IPS DF 6.9 (cell line): ENCODE data around the gene H6PD.

Source experiments
- DNase-seq: peaks from one replicate; pipeline ENCODE4 v3.0.0-alpha.2; 2013; ENCODE audit warnings: low read depth, low spot score
- H3K27ac ChIP-seq: one replicate; pipeline ENCODE4 v1.5.1; 2013; ENCODE audit warnings: low read length, control low read depth
- H3K27me3 ChIP-seq: 2 replicates; pipeline ENCODE4 v1.6.1; 2013; ENCODE audit warnings: mild to moderate bottlenecking, low read length; ENCODE audit not compliant: control insufficient read depth, insufficient read depth
- H3K36me3 ChIP-seq: 2 replicates; pipeline ENCODE4 v1.6.1; 2013; ENCODE audit warnings: low read length; ENCODE audit not compliant: control insufficient read depth, insufficient read depth
- H3K4me1 ChIP-seq: 2 replicates; pipeline ENCODE4 v1.6.1; 2013; ENCODE audit warnings: low read length; ENCODE audit not compliant: control insufficient read depth, insufficient read depth
- H3K4me3 ChIP-seq: 2 replicates; pipeline ENCODE4 v1.5.1; 2013; ENCODE audit warnings: mild to moderate bottlenecking, low read length
- H3K9me3 ChIP-seq: 2 replicates; pipeline ENCODE4 v1.6.1; 2013; ENCODE audit warnings: low read length, inconsistent platforms; ENCODE audit not compliant: control insufficient read depth, insufficient read depth
- WGBS: extraction: QIAGEN DNeasy Blood & Tissue Kit; methylation state at CpG from one replicate; pipeline ENCODE4 v1.1.7; 2013; ENCODE audit warnings: mixed read lengths, missing lambda C conversion rate; ENCODE audit not compliant: insufficient read length, insufficient coverage; 5-methylcytosine and 5-hydroxymethylcytosine counted together

H6PD gene

GRCh38 chr1:9316080-9316444 is 81.5 kb downstream of the H6PD start:
- no peak for DNase-seq
- H3K27ac ChIP-seq: no peak overlapping the region

DNA sequence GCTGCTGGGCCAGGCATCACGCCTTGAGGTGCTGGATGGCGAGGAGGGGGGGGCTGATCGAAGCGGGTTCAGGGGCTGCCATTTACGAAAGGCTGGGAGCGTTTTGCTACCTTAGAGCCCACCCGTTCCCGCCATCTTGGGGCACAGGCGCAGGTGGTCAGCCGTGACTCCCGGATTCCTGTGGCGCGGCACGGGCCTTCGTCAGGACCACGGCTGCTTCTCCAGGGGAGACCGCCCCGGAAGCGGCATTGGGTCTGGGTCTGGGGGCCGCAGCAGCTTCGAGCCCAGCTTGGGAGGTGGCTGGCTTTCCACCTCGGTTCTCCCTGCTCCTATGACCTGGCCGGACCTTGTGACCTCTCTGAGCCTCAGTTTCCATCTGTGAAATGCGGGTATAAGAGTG is 81.9 kb downstream of the H6PD start:
- H3K27me3 ChIP-seq: no peaks in the 10 kb centered on the region
- no peak overlapping the region for H3K4me3 ChIP-seq
- H3K27ac ChIP-seq: no peak overlapping the region
- WGBS: no CpG with 5 or more reads among the region's 24 CpGs
- H3K36me3 ChIP-seq: no peaks in the 10 kb centered on the region
- peaks cover 18% of the 10 kb centered on the region for H3K4me1 ChIP-seq
- no peak for DNase-seq
- no peaks in the 10 kb centered on the region for H3K9me3 ChIP-seq

More at GRCh38 chr1:9316080-9316444, 81.5 kb downstream of the H6PD start:
- Histone ChIP-seq H3K4me3 (no peak overlapping the region), H3K36me3 (no peaks in the 10 kb centered on the region), H3K9me3 (no peaks in the 10 kb centered on the region), H3K27me3 (no peaks in the 10 kb centered on the region), H3K4me1 (peaks cover 15% of the 10 kb centered on the region)
- WGBS: no CpG with 5 or more reads among the region's 7 CpGs

DNA sequence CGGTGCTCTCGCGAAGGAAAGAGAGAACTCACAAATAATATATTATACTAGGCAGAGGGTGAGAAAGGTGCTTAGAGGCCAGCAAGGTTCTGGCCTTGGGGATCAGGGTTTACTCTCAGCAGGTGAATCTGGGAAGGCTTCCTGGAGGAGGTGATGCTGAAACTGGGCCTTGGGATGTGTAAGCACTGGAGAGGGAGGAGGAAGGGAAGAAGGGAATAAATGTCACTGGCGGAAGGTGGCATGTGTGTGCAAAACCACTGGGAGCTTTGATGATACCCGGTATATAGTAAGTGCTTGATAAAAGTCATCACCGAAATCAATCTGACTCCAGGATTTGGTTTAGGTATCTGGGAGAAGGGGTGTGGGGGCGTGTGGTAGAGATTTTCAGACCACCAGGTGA is 82.5 kb downstream of the H6PD start:
- no peak for DNase-seq
- peaks cover 18% of the 10 kb centered on the region for H3K4me1 ChIP-seq
- H3K27ac ChIP-seq: no peak overlapping the region
- H3K27me3 ChIP-seq: no peaks in the 10 kb centered on the region
- H3K4me3 ChIP-seq: no peak overlapping the region
- H3K36me3 ChIP-seq: no peaks in the 10 kb centered on the region
- WGBS: no CpG with 5 or more reads among the region's 7 CpGs
- H3K9me3 ChIP-seq: no peaks in the 10 kb centered on the region

- H3K36me3 ChIP-seq: no peaks in the 10 kb centered on the region
- DNase-seq: no peak
- H3K4me1 ChIP-seq: peaks cover 18% of the 10 kb centered on the region
- no CpG with 5 or more reads among the region's 28 CpGs for WGBS
- no peak overlapping the region for H3K27ac ChIP-seq
- H3K9me3 ChIP-seq: no peaks in the 10 kb centered on the region
- no peaks in the 10 kb centered on the region for H3K27me3 ChIP-seq
- H3K4me3 ChIP-seq: no peak overlapping the region
These were observed 83.2 kb downstream of the H6PD start for GRCh38 chr1:9317591-9318417.

GRCh38 chr1:9319208-9319788 is 84.7 kb downstream of the H6PD start:
- H3K36me3 ChIP-seq: no peaks in the 10 kb centered on the region
- H3K9me3 ChIP-seq: no peaks in the 10 kb centered on the region
- no peak overlapping the region for H3K27ac ChIP-seq
- H3K27me3 ChIP-seq: no peaks in the 10 kb centered on the region
- peaks cover 18% of the 10 kb centered on the region for H3K4me1 ChIP-seq
- DNase-seq: no peak
- H3K4me3 ChIP-seq: no peak overlapping the region
- WGBS: no CpG with 5 or more reads among the region's 20 CpGs

DNA sequence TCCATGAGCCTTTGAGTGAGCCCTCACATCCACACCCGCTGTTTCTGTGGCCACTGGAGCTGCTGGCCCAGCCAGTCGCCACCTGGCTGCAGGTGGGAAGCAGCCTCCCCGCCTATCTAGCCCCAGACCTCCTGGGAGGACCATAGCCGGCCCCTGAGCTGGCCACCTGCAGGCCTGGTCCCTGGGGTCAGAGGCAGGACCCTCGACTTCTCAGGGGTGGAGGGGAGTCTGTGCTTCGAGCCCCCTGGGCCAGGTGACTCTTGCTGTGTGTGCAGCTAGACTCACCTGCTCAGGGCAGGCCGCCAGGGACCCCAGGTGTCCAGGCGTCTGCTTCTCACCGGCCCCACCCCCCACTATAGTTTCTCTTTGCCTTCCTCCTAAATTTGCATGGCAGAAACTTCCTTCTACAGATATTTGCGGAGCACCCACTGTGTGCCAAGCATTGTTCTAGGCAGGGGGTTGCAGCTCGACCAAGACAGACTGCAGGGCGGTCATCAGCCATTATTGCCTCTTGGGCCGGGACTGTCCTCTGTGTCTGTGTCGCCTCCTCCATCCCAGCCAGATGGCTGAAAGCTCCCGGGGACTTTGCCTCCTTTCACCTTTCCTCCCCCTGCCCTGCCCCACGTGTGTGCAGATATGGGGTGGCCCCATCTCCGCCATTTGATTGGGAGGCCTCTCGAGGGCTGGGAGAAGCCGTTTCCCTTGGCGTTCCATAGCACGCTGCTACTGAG is 85.4 kb downstream of the H6PD start:
- no peaks in the 10 kb centered on the region for H3K9me3 ChIP-seq
- peaks cover 18% of the 10 kb centered on the region for H3K4me1 ChIP-seq
- H3K4me3 ChIP-seq: no peak overlapping the region
- H3K27me3 ChIP-seq: no peaks in the 10 kb centered on the region
- no peak for DNase-seq
- no peaks in the 10 kb centered on the region for H3K36me3 ChIP-seq
- H3K27ac ChIP-seq: no peak overlapping the region
- no CpG with 5 or more reads among the region's 21 CpGs for WGBS
